LNCaP clone FGC (cell line): ENCODE measurements around the gene SPSB1.

Experiments
- DNase-seq: peaks from one replicate; pipeline ENCODE4 v3.0.0-alpha.2; 2011; ENCODE audit warnings: low read depth
- H3K4me3 ChIP-seq: 2 replicates; pipeline ENCODE4 v1.5.1; 2011; ENCODE audit warnings: mild to moderate bottlenecking, low read depth, low read length, control low read depth
- TF ChIP-seq, protein P1 (sequence below): IDR thresholded peaks from 2 replicates; pipeline ENCODE4 v1.5.1; 2012; ENCODE audit warnings: mild to moderate bottlenecking; ENCODE audit not compliant: control insufficient read depth, insufficient read depth; ENCODE audit errors: extremely low read depth

Gene SPSB1

DNA sequence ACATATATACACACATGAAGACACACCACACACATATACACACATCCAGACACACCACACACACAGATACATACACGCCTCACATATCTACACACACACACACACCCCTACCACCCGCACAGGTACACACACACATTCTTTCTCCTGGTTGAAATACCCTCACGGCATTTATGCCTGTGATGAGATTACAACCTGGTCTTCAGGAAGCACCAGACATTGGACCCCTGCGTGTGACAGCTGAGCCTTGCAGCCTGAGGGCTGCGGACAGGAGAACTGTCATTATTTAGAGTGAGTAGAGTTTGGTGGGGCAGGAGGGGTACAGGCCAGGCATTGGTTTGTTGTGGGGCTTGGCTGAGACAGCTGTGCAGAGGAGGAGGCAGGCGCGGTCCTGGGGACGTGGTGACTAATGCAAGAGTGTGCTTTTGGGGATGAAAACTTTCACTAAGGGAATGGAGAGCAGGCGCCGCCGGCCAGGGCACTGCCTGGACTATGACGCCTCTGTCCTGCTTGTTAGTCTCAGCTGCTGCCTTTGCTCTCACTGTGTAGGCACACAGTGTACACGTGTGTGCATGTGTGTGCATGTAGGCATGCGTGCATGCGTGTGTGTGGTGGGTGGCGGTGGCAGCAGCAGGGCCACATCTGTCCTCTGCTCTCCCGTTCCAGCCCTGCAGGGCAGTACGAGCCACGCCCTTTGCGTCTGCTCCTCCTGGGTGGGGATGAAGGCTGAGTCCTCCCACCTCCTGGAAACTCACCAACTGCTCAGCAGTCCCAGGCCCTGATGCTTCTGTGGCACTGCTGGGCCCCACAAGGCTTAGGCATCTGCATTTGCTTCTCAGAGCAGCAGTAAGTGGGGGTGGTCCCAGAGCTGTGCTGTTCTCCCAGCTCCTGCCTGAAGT, 57.6 kb downstream of the SPSB1 start:
- TF ChIP-seq, protein P1, sequence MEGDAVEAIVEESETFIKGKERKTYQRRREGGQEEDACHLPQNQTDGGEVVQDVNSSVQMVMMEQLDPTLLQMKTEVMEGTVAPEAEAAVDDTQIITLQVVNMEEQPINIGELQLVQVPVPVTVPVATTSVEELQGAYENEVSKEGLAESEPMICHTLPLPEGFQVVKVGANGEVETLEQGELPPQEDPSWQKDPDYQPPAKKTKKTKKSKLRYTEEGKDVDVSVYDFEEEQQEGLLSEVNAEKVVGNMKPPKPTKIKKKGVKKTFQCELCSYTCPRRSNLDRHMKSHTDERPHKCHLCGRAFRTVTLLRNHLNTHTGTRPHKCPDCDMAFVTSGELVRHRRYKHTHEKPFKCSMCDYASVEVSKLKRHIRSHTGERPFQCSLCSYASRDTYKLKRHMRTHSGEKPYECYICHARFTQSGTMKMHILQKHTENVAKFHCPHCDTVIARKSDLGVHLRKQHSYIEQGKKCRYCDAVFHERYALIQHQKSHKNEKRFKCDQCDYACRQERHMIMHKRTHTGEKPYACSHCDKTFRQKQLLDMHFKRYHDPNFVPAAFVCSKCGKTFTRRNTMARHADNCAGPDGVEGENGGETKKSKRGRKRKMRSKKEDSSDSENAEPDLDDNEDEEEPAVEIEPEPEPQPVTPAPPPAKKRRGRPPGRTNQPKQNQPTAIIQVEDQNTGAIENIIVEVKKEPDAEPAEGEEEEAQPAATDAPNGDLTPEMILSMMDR = no peak
- DNase-seq = no peak
- no peak overlapping the region for H3K4me3 ChIP-seq

DNA sequence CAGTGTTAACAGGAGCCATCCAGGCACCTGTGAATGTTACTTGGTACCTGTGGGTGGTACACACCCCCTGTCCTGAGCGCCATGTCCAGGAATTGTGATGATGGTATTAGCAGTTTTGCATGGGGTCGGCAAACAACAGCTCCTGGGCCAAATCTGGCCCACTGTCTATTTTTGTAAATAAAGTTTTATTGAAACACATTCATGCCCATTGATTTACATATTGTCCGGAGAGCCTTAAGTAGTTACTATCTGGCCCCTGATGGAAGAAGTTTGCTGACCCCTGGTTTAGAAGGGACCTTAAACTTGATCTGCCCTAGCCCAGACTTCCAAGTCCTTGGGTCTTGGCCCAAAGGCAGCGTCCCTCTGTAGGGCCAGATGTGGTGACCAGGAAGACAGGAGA, 58.3 kb downstream of the SPSB1 start:
- no peak for DNase-seq
- TF ChIP-seq, protein P1 = no peak
- no peak overlapping the region for H3K4me3 ChIP-seq

DNA sequence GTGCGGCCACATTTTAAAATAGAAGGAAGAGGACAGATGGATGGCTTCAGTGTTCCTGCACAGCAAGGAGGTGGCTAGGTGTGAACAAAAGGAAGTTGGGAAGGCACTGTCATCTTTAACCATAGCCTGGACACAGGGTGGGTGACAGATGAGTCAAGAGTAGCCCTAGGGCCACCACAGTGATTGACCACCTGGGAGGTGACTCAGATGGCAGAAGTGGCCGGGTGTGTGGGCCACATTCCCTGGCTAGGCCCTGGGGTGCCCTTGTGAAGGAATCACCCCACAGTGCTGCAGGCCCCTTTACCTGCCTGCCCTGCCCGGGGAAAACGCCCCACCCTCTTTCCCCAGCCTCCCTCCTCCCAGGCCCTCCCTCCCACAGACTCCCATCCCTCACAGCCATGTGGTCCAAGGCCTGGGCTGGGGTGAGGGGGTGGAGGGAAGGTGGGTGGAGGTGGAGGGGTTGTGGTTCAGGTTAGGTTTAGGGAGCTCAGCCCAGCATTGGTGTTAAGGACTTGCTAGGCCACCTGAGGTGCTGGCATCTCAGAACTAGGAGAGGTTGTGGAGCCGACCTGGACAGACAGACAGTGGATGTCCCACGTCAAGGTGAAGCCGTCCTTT, 59.1 kb downstream of the SPSB1 start:
- no peak overlapping the region for H3K4me3 ChIP-seq
- TF ChIP-seq, protein P1 = no peak
- no peak for DNase-seq

DNA sequence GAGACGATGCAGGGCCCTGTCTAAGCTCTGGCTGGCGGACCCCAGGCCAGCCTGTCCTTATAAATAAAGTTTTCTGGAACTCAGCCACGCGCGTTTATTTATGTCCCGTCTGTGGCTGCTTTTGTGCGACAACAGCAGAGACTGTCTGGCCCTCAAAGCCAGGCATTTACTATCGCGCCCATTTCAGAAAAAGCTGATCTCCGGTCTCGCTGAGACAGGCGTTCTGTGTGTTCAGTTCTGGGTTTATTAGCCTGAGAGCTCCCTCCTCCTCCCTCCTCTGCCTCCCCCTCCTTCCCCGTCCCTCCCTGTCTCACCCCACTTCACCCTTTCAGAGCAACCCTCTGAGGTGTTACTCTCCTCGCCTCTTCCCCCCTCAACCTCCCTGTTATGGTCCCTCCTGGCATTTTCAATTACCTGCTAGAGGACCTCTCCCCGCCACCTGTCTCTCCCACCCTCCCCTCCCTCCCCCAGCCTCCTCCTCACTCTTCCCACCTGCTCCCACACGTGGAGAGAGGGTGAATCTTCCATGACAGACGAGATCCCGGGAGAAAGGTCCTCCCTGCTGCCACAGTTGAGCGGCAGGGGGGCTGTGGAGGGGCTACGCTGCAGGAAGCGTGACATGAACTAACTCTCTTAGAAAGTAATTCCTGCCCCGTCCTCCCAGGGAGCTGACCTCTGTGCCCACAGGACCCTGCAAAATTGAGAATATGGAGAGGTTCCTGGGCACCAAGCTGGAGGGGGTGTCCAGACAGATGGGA, 59.9 kb downstream of the SPSB1 start:
- no peak overlapping the region for H3K4me3 ChIP-seq
- no peak for DNase-seq
- TF ChIP-seq, protein P1 = no peak

DNA sequence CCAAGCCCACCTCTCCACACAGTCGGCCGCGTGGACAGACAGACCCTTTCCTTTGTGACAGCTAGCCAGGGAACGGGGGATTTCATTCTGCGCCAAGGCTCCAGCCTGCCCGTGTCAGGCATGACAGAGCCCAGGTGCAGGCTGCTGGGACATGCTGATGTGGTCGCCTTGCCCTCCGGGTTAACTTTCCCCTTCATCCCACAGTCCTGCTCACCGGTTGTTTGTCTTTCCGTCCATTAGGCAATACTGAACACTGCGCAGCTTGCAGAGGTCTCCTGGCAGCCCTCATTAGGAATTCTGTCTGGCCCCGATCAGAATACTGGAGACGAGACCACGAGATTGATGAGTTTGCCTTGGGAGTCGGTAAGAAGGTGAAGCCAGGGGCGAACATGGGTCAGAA, 62.8 kb downstream of the SPSB1 start:
- no peak overlapping the region for H3K4me3 ChIP-seq
- DNase-seq = no peak
- TF ChIP-seq, protein P1 = no peak

DNA sequence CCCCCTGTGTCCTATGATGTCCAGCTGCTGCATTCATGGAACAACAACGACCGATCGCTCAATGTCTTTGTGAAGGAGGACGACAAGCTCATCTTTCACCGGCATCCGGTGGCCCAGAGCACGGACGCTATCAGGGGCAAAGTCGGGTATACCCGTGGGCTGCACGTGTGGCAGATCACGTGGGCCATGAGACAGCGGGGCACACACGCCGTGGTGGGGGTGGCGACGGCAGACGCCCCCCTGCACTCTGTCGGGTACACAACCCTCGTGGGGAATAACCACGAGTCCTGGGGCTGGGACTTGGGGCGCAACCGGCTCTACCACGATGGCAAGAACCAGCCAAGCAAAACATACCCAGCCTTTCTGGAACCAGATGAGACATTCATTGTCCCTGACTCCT, 63.3 kb downstream of the SPSB1 start:
- H3K4me3 ChIP-seq = no peak overlapping the region
- TF ChIP-seq, protein P1 = no peak
- DNase-seq = no peak
